Activated CD4-positive, alpha-beta memory T cell treated with anti-CD3 and anti-CD28 coated beads for 36 hours (primary cell): Measurements from ENCODE around the gene DQX1. TPM values are rescaled to one million over a fixed set of nuclear protein-coding genes. Genes with fewer than 3 reads are reported as not detected.

Experiments used
- CTCF ChIA-PET: fragments of 350-600 bp; sonication (Branson Sonifier 250); formaldehyde crosslinking; loops from one replicate; lab custom pipeline; 2021; ENCODE audit warnings: antibody characterized with exemption, inconsistent platforms; lab: Charles Lee
- POLR2A ChIA-PET: fragments of 350-600 bp; sonication (Branson Sonifier 250); formaldehyde crosslinking; loops from one replicate; lab custom pipeline; 2021; ENCODE audit warnings: antibody characterized with exemption; lab: Charles Lee
- DNase-seq: peaks from one replicate; pipeline ENCODE4 v3.0.0-alpha.2; 2020
- H3K27ac Mint-ChIP-seq: one replicate; pipeline ENCODE4 v1.8.0; 2021; ENCODE audit warnings: mixed read lengths
- H3K27me3 Mint-ChIP-seq: one replicate; pipeline ENCODE4 v1.8.0; 2021; ENCODE audit warnings: mixed read lengths
- H3K36me3 Mint-ChIP-seq: one replicate; pipeline ENCODE4 v1.8.0; 2021; ENCODE audit warnings: mixed read lengths
- H3K4me1 Mint-ChIP-seq: one replicate; pipeline ENCODE4 v1.8.0; 2021; ENCODE audit warnings: low read depth, mixed read lengths
- H3K4me3 Mint-ChIP-seq: one replicate; pipeline ENCODE4 v1.8.0; 2021; ENCODE audit warnings: mild to moderate bottlenecking, mixed read lengths
- H3K9me3 Mint-ChIP-seq: one replicate; pipeline ENCODE4 v1.8.0; 2021; ENCODE audit warnings: mixed read lengths
- intact Hi-C: fragments of 100-400 bp; cut with micrococcal nuclease; formaldehyde crosslinking; loops from one replicate; pipeline ENCODE4 v1.15.1; 2023
- total RNA-seq, 2 experiments: library from RNA; stranded (reverse); gene quantifications; one replicate each; pipeline ENCODE4 v1.2.3, GENCODE V29; 2021

DQX1 gene
- total RNA-seq, 2 experiments from 2014 or later: 0.33 to 0.56 TPM

DNA sequence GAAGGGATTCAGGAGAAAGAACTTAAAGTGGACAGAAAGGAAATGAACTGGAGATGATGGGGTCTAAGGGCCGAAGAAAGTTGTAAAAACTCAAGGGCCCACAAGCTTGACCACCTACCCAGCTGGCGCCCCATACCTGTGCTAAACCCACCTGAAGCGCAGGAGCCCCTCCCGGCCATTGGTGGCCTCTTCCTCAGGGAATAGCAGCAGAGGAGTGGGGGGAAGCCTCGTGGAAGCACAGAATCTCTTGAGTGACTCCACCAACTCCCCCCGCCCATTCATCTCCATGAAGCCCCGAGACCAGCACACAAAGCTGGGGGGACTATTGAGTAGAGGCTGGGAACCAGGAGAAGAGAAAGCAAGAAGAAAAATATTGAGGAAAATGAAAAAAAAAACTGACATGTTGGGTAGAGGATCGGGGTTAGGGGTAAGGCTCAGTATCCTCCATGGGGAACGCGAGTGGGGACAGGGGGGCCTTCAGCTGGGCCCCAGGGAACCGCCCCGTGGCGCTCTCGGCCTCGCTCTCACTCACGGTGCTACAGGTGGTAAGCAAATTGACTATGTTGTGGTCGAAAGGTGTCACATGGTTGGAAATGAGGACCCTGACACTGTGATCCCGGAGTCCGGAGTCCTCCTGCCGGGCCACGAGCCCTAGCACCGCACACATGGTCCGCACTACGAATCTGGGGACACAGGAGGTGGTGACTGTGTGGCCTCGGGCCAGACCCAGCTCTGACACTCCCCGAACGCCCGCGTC lies 2.7 kb upstream of the DQX1 start:
- peaks cover 57% of the 10 kb centered on the region for H3K36me3 Mint-ChIP-seq
- no peaks in the 10 kb centered on the region for H3K9me3 Mint-ChIP-seq
- ChIA-PET POLR2A (interaction anchor here (0.6 to 4.4 kb wide), 12 partner anchors 8 to 125 kb away, joined by 3 to 31 read pairs (median 4); partner anchors contain the start of genes CCDC142, INO80B, PCGF1 and SEMA4F), CTCF (interaction anchor here (0.8 to 5.3 kb wide), 5 partner anchors 19 to 74 kb away, joined by 3 to 66 read pairs (median 8); partner anchors contain the start of genes CCDC142, INO80B and TTC31)
- DNase-seq: no peak
- peak overlapping the region; percentile 91 for H3K27ac Mint-ChIP-seq
- intact Hi-C loops: loop anchor here (1.0 to 2.0 kb wide), 8 partner anchors 21 to 126 kb away; partner anchors contain the start of genes DOK1, MRPL53, PCGF1 and SEMA4F
- no peaks in the 10 kb centered on the region for H3K27me3 Mint-ChIP-seq
- H3K4me1 Mint-ChIP-seq: peaks cover 39% of the 10 kb centered on the region
- peak overlapping the region; percentile 98 for H3K4me3 Mint-ChIP-seq

GRCh38 chr2:74527741-74528140 lies 1.7 kb upstream of the DQX1 start:
- ChIA-PET CTCF (interaction anchor here (5.1 to 5.3 kb wide), 2 partner anchors 45 to 60 kb away, joined by 55 to 66 read pairs; partner anchors contain the start of genes CCDC142 and TTC31), POLR2A (interaction anchor here (1.2 to 2.5 kb wide), 4 partner anchors 15 to 72 kb away, joined by 4 to 11 read pairs (median 4); partner anchors contain the start of genes INO80B and PCGF1)
- Mint-ChIP-seq H3K4me1 (peaks cover 39% of the 10 kb centered on the region), H3K36me3 (peaks cover 52% of the 10 kb centered on the region), H3K9me3 (no peaks in the 10 kb centered on the region), H3K27ac (no peak overlapping the region), H3K4me3 (peak overlapping the region; percentile 98), H3K27me3 (no peaks in the 10 kb centered on the region)
- DNase-seq: no peak
- intact Hi-C loops: loop anchor here (2.0 kb wide), 1 partner anchor 55 kb away; the partner anchor contains the start of gene MRPL53

DNA sequence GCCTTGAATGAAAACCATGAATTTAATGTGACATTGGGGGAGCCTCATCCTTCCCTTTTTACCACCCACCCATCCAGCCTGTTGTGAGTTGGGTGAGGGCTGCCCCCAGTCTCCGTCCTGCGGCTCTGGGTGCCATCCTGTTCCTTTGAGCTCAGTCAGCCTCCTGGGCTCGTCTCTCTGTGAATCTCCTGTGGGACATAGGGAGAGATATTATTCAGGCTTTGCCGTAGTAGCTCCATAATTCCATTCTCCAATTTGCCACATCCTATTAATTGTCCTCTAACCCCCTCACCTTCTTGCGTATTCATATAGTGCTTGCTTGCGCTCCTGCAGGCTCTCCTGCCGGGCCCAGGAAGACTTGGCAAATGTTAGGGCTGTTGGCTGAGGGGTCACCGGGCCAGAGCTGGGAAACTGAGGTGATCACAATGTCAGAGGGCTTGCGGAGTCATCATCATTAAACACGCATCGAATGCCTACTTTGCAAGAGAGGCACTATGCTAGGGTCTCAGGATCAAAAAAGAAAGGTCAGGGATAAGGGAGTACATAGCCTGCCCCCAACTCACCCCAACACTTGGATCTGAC lies 709 bp upstream of the DQX1 start:
- no peak for DNase-seq
- Mint-ChIP-seq H3K36me3 (peaks cover 42% of the 10 kb centered on the region), H3K27ac (no peak overlapping the region), H3K4me1 (peaks cover 32% of the 10 kb centered on the region), H3K27me3 (no peaks in the 10 kb centered on the region), H3K9me3 (no peaks in the 10 kb centered on the region), H3K4me3 (no peak overlapping the region)
- intact Hi-C loops: no loop called here
- ChIA-PET POLR2A (interaction anchor here (1.1 to 1.5 kb wide), 4 partner anchors 17 to 68 kb away, joined by 3 to 4 read pairs (median 4); partner anchors contain the start of genes CCDC142, TTC31 and WBP1), CTCF (no interaction called here)

DNA sequence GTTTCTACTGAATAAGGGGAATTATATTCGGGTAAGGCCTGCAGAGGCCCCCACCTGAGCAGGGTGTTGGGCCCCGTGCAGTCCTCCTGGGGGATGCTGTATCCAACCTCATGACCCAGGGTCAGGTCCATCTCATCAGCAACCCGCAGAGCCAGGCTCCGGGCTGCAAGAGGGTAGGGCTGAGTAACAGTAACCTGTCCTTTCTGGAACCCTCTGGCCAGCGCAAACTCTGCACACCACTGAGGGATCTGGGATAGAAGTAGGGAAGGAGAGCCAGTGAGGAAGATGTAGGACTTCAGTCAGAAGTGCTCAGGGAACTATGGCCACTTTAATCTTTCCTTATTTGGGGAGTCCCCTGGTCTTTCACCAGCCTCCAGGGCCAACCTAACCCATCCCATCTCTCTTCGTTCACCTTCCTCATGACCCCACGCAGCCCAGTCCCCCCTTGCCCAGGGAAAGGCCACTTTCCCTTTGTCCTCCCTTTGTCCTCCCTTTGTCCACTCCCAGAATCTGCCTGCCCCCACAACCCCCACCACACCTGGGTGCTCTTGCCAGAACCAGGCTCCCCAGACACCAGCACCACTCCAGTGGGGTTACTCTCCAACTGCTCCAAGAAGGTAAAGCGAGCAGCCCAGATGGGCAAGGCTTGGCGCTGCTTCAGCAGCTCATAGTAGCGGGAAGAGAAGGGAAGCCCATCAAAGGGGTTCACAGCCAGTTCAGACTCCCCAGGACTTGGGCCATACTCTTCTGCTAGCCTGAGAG lies 895 bp downstream of the DQX1 start:
- intact Hi-C loops: no loop called here

GRCh38 chr2:74524005-74524404 lies 2.0 kb downstream of the DQX1 start:
- peaks cover 14% of the 10 kb centered on the region for H3K27me3 Mint-ChIP-seq
- peaks cover 19% of the 10 kb centered on the region for H3K4me1 Mint-ChIP-seq
- no peak overlapping the region for H3K4me3 Mint-ChIP-seq
- DNase-seq: no peak
- H3K36me3 Mint-ChIP-seq: peaks cover 27% of the 10 kb centered on the region
- intact Hi-C loops: no loop called here
- CTCF ChIA-PET: no interaction called here
- POLR2A ChIA-PET: no interaction called here
- H3K9me3 Mint-ChIP-seq: no peaks in the 10 kb centered on the region
- no peak overlapping the region for H3K27ac Mint-ChIP-seq

More for the DNA sequence above, 895 bp downstream of the DQX1 start:
- ChIA-PET POLR2A (no interaction called here), CTCF (no interaction called here)
- H3K4me3 Mint-ChIP-seq: no peak overlapping the region
- no peak overlapping the region for H3K27ac Mint-ChIP-seq
- no peak for DNase-seq
- no peaks in the 10 kb centered on the region for H3K9me3 Mint-ChIP-seq
- peaks cover 3% of the 10 kb centered on the region for H3K27me3 Mint-ChIP-seq
- peaks cover 28% of the 10 kb centered on the region for H3K36me3 Mint-ChIP-seq
- peaks cover 20% of the 10 kb centered on the region for H3K4me1 Mint-ChIP-seq

DNA sequence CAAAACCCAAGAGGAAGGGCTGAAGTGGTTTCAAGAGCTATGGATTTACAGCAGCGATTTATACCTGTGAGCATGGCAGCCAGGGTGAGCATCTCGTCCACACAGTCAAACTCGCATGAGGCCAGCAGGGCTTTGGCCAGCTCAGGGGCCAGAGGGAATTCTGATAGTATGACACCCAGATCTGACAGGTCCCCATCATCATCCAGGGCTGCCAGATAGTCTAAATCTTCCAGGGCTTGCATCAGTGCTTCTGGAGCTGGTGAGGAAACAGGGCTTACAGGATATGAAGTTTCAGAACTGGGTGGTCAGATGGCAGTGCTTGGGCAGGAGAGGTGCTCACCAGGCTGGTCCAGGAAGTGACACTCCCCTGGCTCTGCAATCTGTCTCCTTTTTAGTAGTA lies 3.5 kb downstream of the DQX1 start:
- Mint-ChIP-seq H3K4me1 (peaks cover 5% of the 10 kb centered on the region), H3K27me3 (peaks cover 27% of the 10 kb centered on the region), H3K36me3 (peaks cover 15% of the 10 kb centered on the region), H3K4me3 (no peak overlapping the region), H3K9me3 (no peaks in the 10 kb centered on the region), H3K27ac (no peak overlapping the region)
- ChIA-PET CTCF (interaction anchor here (1.0 kb wide), 1 partner anchor 39 kb away, joined by 3 read pairs; the partner anchor contains the start of genes CCDC142 and TTC31), POLR2A (no interaction called here)
- intact Hi-C loops: no loop called here
- no peak for DNase-seq

- Mint-ChIP-seq H3K27ac (no peak overlapping the region), H3K27me3 (peaks cover 67% of the 10 kb centered on the region), H3K4me1 (peaks cover 23% of the 10 kb centered on the region), H3K36me3 (peaks cover 2% of the 10 kb centered on the region), H3K9me3 (no peaks in the 10 kb centered on the region), H3K4me3 (peak overlapping the region; percentile 57)
- intact Hi-C loops: loop anchor here (1.0 kb wide), 1 partner anchor 18 kb away; no protein-coding TSS in a partner anchor
- DNase-seq: no peak
- ChIA-PET CTCF (no interaction called here), POLR2A (interaction anchor here (0.8 to 1.1 kb wide), 2 partner anchors 13 kb away, joined by 4 to 6 read pairs; partner anchors contain the start of genes AUP1 and HTRA2)
Observed at GRCh38 chr2:74516650-74517049, 9.4 kb downstream of the DQX1 start.

- Mint-ChIP-seq H3K27ac (no peak overlapping the region), H3K27me3 (peaks cover 69% of the 10 kb centered on the region), H3K4me1 (peaks cover 25% of the 10 kb centered on the region), H3K9me3 (no peaks in the 10 kb centered on the region), H3K36me3 (peaks cover 2% of the 10 kb centered on the region), H3K4me3 (peak overlapping the region; percentile 57)
- DNase-seq: peak; percentile 86
- intact Hi-C loops: loop anchor here (1.0 kb wide), 2 partner anchors 9 to 18 kb away; partner anchors contain the start of gene PCGF1
- ChIA-PET CTCF (no interaction called here), POLR2A (interaction anchor here (0.8 to 1.1 kb wide), 2 partner anchors 12 to 13 kb away, joined by 4 to 6 read pairs; partner anchors contain the start of genes AUP1 and HTRA2)
Observed at GRCh38 chr2:74515981-74516633, 9.9 kb downstream of the DQX1 start.

DNA sequence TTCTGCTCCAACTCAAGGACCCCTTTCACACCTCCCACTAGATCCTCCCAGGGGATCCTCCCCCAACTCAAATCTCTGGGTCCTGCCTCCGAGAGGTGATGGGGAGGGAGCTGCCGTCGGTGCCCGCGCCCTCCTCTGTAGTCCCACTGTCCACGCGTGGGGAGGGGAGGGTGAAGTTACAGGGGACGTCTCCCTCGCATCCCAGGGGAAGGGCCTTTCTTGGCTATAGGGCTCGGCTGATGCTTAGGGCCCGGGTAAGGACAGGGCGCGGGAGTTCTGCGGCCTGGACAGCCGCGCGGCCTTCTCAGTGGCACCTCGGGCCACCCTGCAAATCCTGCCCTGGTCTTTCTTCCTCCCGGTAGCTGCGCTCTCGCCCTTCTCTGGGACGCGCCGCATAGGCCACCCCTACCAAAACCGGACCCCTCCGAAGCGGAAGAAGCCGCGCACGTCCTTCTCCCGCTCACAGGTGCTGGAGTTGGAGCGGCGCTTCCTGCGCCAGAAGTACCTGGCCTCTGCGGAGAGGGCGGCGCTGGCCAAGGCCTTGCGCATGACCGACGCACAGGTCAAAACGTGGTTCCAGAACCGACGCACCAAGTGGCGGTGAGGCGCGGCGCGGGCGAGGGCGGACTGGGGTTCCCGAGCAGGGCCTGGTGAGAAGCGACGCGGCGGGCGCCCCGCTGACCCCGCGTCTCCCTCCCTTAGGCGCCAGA lies 10.6 kb downstream of the DQX1 start:
- H3K4me3 Mint-ChIP-seq: peak overlapping the region; percentile 62
- ChIA-PET CTCF (interaction anchor here (1.4 to 1.5 kb wide), 2 partner anchors 17 to 32 kb away, joined by 4 to 5 read pairs; partner anchors contain the start of genes CCDC142 and TTC31), POLR2A (interaction anchor here (0.8 kb wide), 1 partner anchor 22 kb away, joined by 3 read pairs; no protein-coding TSS in a partner anchor)
- H3K36me3 Mint-ChIP-seq: peaks cover 2% of the 10 kb centered on the region
- no peak for DNase-seq
- H3K27ac Mint-ChIP-seq: no peak overlapping the region
- intact Hi-C loops: loop anchor here (1.0 kb wide), 1 partner anchor 8 kb away; the partner anchor contains the start of gene PCGF1
- peaks cover 68% of the 10 kb centered on the region for H3K27me3 Mint-ChIP-seq
- peaks cover 29% of the 10 kb centered on the region for H3K4me1 Mint-ChIP-seq
- no peaks in the 10 kb centered on the region for H3K9me3 Mint-ChIP-seq
